Neural cell (in vitro differentiated cells): Measurements from ENCODE around the gene PRKAG2. TPM values are rescaled to one million over a fixed set of nuclear protein-coding genes. Genes with fewer than 3 reads are reported as not detected.
"Not testable (repeated sequence)": the region's sequence is repeated elsewhere in the genome, so short reads cannot be mapped to it uniquely, and the experiment has no call there.

Source experiments
- H2AFZ ChIP-seq: fragments of 200-600, 300-800 bp; sonication (generic), shearing (Covaris generic); 2 replicates; pipeline ENCODE4 v1.6.0; 2014; ENCODE audit warnings: low read depth, mild to moderate bottlenecking, antibody characterized with exemption, low read length, moderate library complexity
- H3F3A ChIP-seq: fragments of 200-600 bp; shearing (Covaris generic); 2 replicates; pipeline ENCODE4 v1.6.1; 2016; ENCODE audit warnings: mild to moderate bottlenecking, moderate library complexity, mixed read lengths, antibody characterized with exemption, low read length; ENCODE audit not compliant: insufficient read depth, poor library complexity, severe bottlenecking
- H3K27ac ChIP-seq: fragments of 200-600, 300-800 bp; sonication (generic), shearing (Covaris generic); 2 replicates; pipeline ENCODE4 v1.5.1; 2014; ENCODE audit warnings: mild to moderate bottlenecking, low read length, moderate library complexity
- H3K27me3 ChIP-seq: fragments of 300-800, 200-600 bp; sonication (generic), shearing (Covaris generic); 2 replicates; pipeline ENCODE4 v1.6.0; 2014; ENCODE audit warnings: mild to moderate bottlenecking, low read depth, low read length, moderate library complexity; ENCODE audit not compliant: insufficient read depth
- H3K36me3 ChIP-seq: fragments of 300-800, 200-600 bp; sonication (generic), shearing (Covaris generic); 2 replicates; pipeline ENCODE4 v1.5.1; 2014; ENCODE audit warnings: mild to moderate bottlenecking, antibody characterized with exemption, low read length, moderate library complexity; ENCODE audit not compliant: insufficient read depth
- H3K4me2 ChIP-seq: fragments of 300-800, 200-600 bp; sonication (generic), shearing (Covaris generic); 2 replicates; pipeline ENCODE4 v1.6.0; 2014; ENCODE audit warnings: mild to moderate bottlenecking, low read length
- H3K4me3 ChIP-seq: fragments of 300-800, 200-600 bp; sonication (generic), shearing (Covaris generic); 2 replicates; pipeline ENCODE4 v1.5.1; 2014; ENCODE audit warnings: mild to moderate bottlenecking, low read length, moderate library complexity
- H3K79me2 ChIP-seq: fragments of 200-600 bp; shearing (Covaris generic); replicated peaks from 2 replicates; pipeline ENCODE4 v1.6.0; 2014; ENCODE audit warnings: mild to moderate bottlenecking, low read length, moderate library complexity; ENCODE audit not compliant: insufficient read depth
- H3K9ac ChIP-seq: fragments of 300-800, 200-600 bp; sonication (generic), shearing (Covaris generic); 2 replicates; pipeline ENCODE4 v1.6.1; 2016; ENCODE audit warnings: mild to moderate bottlenecking, low read length, mixed read lengths
- H3K9me2 ChIP-seq: fragments of 200-600 bp; shearing (Covaris generic); 2 replicates; pipeline ENCODE4 v1.6.1; 2016; ENCODE audit warnings: mild to moderate bottlenecking, low read length, mixed read lengths; ENCODE audit not compliant: insufficient read depth
- H3K9me3 ChIP-seq: fragments of 200-600, 300-800 bp; sonication (generic), shearing (Covaris generic); 2 replicates; pipeline ENCODE4 v1.6.1; 2016; ENCODE audit warnings: mild to moderate bottlenecking, mixed run types, low read length, moderate library complexity, mixed read lengths
- H4K20me1 ChIP-seq: fragments of 200-600 bp; shearing (Covaris generic); 2 replicates; pipeline ENCODE4 v1.6.1; 2016; ENCODE audit warnings: mild to moderate bottlenecking, mixed run types; ENCODE audit not compliant: insufficient read depth
- EP300 ChIP-seq: fragments of 450-650 bp; conservative IDR thresholded peaks from 2 replicates; pipeline ENCODE4 v1.6.1; 2014; ENCODE audit warnings: antibody characterized with exemption, mild to moderate bottlenecking, moderate library complexity; ENCODE audit not compliant: poor library complexity, severe bottlenecking
- EZH2 ChIP-seq: fragments of 200-600, 300-800 bp; shearing (Covaris generic), sonication (generic); IDR thresholded peaks from 2 replicates; pipeline ENCODE4 v1.6.1; 2014; ENCODE audit warnings: antibody characterized with exemption, low read length, borderline replicate concordance, mild to moderate bottlenecking; ENCODE audit not compliant: insufficient read depth, poor library complexity, severe bottlenecking
- MXI1 ChIP-seq: fragments of 450-650 bp; conservative IDR thresholded peaks from 2 replicates; pipeline ENCODE4 v1.6.1; 2014; ENCODE audit warnings: antibody characterized with exemption, mild to moderate bottlenecking; ENCODE audit not compliant: poor library complexity, severe bottlenecking
- POLR2AphosphoS5 ChIP-seq: IDR thresholded peaks from 2 replicates; pipeline ENCODE4 v1.6.1; 2012
- RAD21 ChIP-seq: fragments of 450-650 bp; conservative IDR thresholded peaks from 2 replicates; pipeline ENCODE4 v1.6.1; 2014; ENCODE audit warnings: antibody characterized with exemption, mild to moderate bottlenecking, moderate library complexity
- SMC3 ChIP-seq: fragments of 450-650 bp; conservative IDR thresholded peaks from 2 replicates; pipeline ENCODE4 v1.6.1; 2014; ENCODE audit warnings: antibody characterized with exemption, mild to moderate bottlenecking, moderate library complexity; ENCODE audit not compliant: poor library complexity
- TAF1 ChIP-seq: IDR thresholded peaks from 2 replicates; pipeline ENCODE4 v1.6.1; 2012; ENCODE audit warnings: low read depth
- polyA plus RNA-seq: library from polyadenylated mRNA; depleted of rRNA; stranded (reverse); fragments of >200 nt; gene quantifications from 2 replicates; pipeline ENCODE4 v1.2.3, GENCODE V29; 2014
- TF ChIP-seq, protein P1 (sequence below): IDR thresholded peaks from 2 replicates; pipeline ENCODE4 v1.6.1; 2012; ENCODE audit warnings: borderline replicate concordance
- TF ChIP-seq, protein P2 (sequence below): fragments of 450-650 bp; IDR thresholded peaks from 2 replicates; pipeline ENCODE4 v1.5.1; 2014; ENCODE audit warnings: antibody characterized with exemption, mild to moderate bottlenecking, moderate library complexity; ENCODE audit not compliant: poor library complexity, severe bottlenecking

PRKAG2 gene
- polyA plus RNA-seq, 1 donor from 2014 or later = 22.9 TPM

DNA sequence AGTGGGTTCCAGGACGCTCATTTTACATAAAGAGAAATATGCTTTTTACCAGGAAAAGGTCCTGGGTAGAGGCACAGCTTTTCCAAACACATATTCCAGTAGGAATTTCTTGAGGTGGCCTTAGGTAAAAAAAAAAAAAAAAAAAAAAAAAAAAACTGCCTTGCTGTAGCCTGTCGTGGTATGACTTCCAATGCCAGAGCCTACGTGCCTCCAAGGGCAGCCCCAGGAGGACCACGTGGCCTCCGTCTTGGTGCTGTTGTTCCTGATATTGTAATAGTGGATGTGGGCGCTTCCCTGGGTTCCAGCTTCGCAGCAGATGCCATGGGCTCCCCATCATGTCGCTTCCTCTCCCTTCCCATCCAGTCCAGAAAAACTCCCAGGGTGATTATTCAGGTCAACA lies 49.3 kb downstream of the PRKAG2 start:
- no peaks in the 10 kb centered on the region for H3K9me3 ChIP-seq
- no peaks in the 10 kb centered on the region for H3F3A ChIP-seq
- no peak overlapping the region for H3K27ac ChIP-seq
- no peaks in the 10 kb centered on the region for H4K20me1 ChIP-seq
- H3K4me3 ChIP-seq = no peak overlapping the region
- no peaks in the 10 kb centered on the region for H3K9me2 ChIP-seq
- no peaks in the 10 kb centered on the region for H3K36me3 ChIP-seq
- no peaks in the 10 kb centered on the region for H3K27me3 ChIP-seq
- TF ChIP-seq EP300 (no peak), EZH2 (no peak), SMC3 (no peak), TAF1 (no peak), MXI1 (no peak), RAD21 (no peak), POLR2AphosphoS5 (no peak)
- TF ChIP-seq, protein P1, sequence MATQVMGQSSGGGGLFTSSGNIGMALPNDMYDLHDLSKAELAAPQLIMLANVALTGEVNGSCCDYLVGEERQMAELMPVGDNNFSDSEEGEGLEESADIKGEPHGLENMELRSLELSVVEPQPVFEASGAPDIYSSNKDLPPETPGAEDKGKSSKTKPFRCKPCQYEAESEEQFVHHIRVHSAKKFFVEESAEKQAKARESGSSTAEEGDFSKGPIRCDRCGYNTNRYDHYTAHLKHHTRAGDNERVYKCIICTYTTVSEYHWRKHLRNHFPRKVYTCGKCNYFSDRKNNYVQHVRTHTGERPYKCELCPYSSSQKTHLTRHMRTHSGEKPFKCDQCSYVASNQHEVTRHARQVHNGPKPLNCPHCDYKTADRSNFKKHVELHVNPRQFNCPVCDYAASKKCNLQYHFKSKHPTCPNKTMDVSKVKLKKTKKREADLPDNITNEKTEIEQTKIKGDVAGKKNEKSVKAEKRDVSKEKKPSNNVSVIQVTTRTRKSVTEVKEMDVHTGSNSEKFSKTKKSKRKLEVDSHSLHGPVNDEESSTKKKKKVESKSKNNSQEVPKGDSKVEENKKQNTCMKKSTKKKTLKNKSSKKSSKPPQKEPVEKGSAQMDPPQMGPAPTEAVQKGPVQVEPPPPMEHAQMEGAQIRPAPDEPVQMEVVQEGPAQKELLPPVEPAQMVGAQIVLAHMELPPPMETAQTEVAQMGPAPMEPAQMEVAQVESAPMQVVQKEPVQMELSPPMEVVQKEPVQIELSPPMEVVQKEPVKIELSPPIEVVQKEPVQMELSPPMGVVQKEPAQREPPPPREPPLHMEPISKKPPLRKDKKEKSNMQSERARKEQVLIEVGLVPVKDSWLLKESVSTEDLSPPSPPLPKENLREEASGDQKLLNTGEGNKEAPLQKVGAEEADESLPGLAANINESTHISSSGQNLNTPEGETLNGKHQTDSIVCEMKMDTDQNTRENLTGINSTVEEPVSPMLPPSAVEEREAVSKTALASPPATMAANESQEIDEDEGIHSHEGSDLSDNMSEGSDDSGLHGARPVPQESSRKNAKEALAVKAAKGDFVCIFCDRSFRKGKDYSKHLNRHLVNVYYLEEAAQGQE = no peak
- TF ChIP-seq, protein P2, sequence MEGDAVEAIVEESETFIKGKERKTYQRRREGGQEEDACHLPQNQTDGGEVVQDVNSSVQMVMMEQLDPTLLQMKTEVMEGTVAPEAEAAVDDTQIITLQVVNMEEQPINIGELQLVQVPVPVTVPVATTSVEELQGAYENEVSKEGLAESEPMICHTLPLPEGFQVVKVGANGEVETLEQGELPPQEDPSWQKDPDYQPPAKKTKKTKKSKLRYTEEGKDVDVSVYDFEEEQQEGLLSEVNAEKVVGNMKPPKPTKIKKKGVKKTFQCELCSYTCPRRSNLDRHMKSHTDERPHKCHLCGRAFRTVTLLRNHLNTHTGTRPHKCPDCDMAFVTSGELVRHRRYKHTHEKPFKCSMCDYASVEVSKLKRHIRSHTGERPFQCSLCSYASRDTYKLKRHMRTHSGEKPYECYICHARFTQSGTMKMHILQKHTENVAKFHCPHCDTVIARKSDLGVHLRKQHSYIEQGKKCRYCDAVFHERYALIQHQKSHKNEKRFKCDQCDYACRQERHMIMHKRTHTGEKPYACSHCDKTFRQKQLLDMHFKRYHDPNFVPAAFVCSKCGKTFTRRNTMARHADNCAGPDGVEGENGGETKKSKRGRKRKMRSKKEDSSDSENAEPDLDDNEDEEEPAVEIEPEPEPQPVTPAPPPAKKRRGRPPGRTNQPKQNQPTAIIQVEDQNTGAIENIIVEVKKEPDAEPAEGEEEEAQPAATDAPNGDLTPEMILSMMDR = no peak
- no peak overlapping the region for H3K9ac ChIP-seq
- H3K4me2 ChIP-seq = no peak overlapping the region
- H3K79me2 ChIP-seq = no peaks in the 10 kb centered on the region
- H2AFZ ChIP-seq = no peak overlapping the region

DNA sequence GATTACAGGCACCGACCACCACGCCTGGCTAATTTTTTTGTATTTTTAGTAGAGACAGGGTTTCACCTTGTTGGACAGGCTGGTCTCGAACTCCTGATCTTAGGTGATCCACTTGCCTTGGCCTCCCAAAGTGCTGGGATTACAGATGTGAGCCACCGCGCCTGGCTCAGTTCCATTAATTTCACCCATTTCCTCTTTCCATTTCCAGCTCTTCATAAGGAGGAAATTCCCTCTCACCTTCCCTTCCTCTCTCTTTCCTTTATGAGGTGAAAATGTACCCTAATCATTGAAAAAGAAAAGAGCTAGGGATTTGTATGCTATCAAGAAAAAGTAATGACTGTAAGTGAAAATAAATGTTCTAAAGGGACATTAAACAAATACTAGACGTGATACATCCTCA lies 50.6 kb downstream of the PRKAG2 start:
- H3K36me3 ChIP-seq, H3K27ac ChIP-seq, H4K20me1 ChIP-seq, H3K9me3 ChIP-seq, H3K9ac ChIP-seq, H3F3A ChIP-seq, H3K27me3 ChIP-seq, H2AFZ ChIP-seq, H3K79me2 ChIP-seq, H3K4me2 ChIP-seq, H3K4me3 ChIP-seq, H3K9me2 ChIP-seq: not testable (repeated sequence)

DNA sequence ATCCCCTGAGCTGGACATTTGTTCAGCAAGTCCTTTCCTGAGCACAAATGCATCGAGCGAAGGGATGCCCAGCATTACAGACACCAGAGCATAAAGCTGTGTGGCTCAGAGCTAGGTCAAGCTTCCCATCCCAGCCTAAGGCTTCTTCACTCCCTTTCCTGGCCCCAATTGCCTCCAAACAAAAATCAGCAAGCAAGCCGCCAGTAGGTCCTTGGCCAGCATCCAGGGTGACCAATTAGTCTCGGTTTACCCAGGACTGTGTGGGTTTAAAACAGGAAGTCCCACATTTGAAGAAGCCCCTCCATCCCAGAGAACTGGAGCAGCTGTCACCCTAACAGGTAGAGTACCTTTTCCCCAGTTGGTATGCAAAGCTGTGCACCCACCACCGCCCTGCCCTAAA lies 51.2 kb downstream of the PRKAG2 start:
- no peak for TF ChIP-seq POLR2AphosphoS5
- TF ChIP-seq EZH2 = no peak
- TF ChIP-seq EP300 = no peak
- TF ChIP-seq SMC3 = no peak
- no peak for TF ChIP-seq MXI1
- TF ChIP-seq, protein P1 = no peak

More for the DNA sequence above, 51.2 kb downstream of the PRKAG2 start:
- Histone ChIP-seq H2AFZ (no peak overlapping the region), H3K79me2 (no peaks in the 10 kb centered on the region), H3K27me3 (no peaks in the 10 kb centered on the region), H3K9ac (no peak overlapping the region), H3K9me2 (no peaks in the 10 kb centered on the region), H3K36me3 (no peaks in the 10 kb centered on the region), H3F3A (no peaks in the 10 kb centered on the region), H3K9me3 (no peaks in the 10 kb centered on the region), H3K4me3 (no peak overlapping the region), H4K20me1 (no peaks in the 10 kb centered on the region), H3K4me2 (no peak overlapping the region), H3K27ac (no peak overlapping the region)
